SKM-1 treated with dmso at 0.1 percent for 144 hours (cell line): ENCODE measurements around the gene GUK1.
"Not testable (repeated sequence)": the region's sequence is repeated elsewhere in the genome, so short reads cannot be mapped to it uniquely, and the experiment has no call there.

Source experiments
- DNase-seq: peaks from one replicate; lab custom pipeline; 2025; ENCODE audit not compliant: unreplicated experiment; lab: John Stamatoyannopoulos, UW

GUK1 gene

DNA sequence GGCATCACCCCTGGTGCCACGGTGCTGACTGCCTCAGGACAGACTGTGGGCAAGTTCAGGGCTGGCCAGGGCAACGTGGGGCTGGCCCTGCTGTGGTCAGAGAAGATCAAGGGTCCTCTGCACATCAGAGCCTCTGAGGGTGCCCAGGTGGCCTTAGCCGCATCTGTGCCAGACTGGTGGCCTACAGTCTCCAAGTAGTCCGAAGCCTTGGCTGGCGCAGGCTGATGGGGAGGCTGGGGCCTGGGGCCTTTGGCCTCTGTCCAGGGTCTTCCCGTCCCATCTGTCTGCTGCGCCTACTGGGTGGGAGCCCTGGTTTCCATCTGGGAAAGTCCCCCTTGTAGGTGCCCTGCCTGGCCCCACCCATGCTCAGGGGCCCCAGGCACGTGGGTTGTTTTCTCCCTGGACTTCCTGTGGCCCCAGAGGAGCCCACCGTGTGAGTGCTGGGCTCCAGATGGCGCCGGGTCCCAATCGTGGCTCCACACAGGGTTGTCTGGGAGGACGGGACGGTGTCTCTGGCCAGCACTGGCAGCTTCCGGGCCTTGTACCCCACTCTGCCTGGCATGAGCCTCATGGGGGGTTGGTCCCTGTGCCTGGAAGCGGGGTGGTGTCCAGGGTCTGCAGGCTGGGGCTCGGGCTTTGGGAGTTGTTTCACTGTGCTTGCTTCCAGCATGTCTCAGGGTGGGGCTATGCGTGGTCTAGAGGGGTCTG, 35.4 kb downstream of the GUK1 start:
- DNase-seq, result no peak

GRCh38 chr1:228176024-228176395, 35.9 kb downstream of the GUK1 start:
- no peak for DNase-seq

DNA sequence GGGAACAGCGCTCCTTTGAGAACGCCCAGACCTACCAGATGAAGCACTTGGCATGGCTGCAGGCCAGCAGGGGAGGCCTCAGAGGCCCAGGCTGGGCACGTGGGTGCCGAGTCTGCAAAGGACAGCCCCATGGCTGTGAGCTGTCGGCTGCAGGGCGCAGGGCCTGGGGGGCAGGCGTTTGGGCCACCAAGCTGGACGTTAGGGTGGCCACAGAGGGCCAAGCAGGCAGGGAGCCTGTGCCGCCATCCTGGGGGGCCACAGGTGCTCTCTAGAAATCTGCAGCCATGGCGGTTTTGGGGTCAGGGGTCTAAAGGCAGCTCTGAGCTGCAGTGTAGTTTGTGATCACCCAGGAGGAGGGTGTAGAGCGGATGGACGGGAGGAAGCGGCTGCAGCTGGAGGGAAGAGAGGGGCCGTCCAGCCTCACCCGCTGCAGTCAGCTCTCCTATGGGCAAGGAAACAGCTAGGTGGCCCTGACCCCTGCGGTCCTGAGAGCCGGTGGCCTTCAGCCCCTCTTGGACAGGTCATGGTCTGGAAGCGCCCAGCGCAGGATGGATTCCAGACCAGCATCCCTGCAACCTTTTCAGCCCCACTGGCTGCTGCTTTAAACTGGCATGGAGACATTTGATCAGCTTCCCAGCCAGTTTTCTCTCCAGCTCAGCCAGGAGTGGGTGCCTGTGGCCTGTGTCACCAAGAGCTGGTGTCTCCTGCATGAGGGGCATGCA, 36.5 kb downstream of the GUK1 start:
- no peak for DNase-seq

DNA sequence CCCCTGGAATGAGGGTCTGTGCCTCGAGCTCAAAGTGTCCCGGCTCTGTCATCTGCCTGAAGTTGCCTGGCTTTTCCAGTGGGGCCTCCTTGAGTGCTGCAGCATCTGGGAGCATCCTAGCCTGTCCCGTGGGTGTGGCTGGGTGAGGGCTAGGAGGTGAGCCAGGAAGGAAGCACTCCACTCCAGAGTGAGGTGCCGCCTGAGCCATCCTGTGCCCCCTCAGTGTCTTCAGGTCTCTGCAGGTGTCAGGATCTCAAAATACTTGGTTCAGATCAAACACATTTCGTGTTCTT, 37.0 kb downstream of the GUK1 start:
- DNase-seq, result no peak

- no peak for DNase-seq
These were observed 37.9 kb downstream of the GUK1 start for GRCh38 chr1:228177721-228178710.

DNA sequence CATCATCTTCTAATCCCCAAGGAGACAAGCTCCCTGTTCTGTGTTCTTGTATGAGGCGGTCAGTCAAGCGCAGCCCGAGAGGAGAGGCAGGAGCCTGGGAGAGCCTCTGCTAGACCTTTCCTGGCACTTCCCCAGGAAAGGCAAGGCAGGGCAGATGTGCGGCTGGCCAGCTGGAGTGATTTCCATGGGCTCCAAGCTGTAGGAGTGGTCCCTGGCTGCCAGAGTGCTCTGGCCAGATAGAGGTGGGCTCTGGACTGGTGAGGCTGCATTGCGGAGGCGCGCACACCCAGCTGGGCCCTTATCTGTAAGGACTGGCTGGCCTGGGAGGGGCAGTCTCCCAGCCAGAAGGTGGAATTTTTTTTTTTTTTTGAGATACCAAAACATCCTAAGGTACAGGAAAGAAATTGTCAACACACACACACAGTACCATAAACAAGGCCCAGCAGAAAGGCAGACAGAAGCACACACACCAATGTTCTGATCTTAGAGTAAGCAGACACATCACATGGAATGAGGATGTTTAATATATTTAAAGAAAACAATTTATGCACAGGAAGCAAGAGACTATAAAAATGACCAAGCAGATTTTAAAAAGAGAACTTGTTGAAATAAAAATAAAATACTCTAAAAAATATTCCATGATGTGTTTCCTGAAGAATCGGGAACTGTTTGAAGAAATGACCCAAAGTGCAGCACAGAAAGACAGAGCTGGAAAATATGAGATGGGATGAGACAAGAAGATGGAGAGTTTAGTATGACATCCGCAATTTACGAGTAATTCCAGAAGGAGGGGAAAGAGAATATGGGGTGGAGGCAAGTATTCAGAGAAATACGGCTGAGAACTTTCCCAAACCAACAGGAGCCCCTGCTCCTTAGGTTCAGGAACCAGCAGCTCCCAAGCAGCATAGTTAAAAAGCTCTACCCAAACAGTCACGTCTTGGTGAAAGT, 38.9 kb downstream of the GUK1 start:
- DNase-seq, result no peak

- no peak for DNase-seq
These were observed 40.3 kb downstream of the GUK1 start for GRCh38 chr1:228180271-228180958.

GRCh38 chr1:228180959-228181644, 41.0 kb downstream of the GUK1 start:
- DNase-seq, result no peak

GRCh38 chr1:228181645-228182034, 41.6 kb downstream of the GUK1 start:
- DNase-seq, result no peak

DNA sequence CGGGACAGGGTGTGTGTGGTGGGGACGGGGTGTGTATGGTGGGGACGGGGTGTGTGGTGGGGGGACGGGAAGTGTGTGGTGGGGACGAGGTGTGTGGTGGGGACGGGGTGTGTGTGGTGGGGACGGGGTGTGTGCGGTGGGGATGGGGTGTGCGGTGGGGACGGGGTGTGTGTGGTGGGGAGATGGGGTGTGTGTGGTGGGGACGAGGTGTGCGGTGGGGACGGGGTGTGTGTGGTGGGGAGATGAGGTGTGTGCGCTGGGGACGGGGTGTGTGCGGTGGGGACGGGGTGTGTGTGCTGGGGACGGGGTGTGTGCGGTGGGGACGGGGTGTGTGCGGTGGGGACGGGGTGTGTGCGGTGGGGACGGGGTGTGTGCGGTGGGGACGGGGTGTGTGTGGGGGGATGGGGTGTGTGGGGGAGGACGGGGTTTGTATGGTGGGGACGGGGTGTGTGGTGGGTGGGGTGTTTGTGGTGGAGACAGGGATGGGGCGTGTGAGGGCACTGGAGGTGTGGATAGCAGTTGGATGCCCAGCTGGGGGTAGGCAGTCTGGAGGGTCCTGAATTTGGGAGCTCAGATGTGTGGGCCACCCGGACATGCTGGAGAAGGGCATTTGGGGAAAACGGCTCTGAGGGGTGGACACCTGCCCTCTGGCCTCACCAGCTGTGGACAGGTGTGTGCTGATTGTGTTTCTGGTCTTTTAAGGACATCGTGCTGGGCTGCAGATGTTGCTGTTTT, 42.4 kb downstream of the GUK1 start:
- DNase-seq, result no peak

DNA sequence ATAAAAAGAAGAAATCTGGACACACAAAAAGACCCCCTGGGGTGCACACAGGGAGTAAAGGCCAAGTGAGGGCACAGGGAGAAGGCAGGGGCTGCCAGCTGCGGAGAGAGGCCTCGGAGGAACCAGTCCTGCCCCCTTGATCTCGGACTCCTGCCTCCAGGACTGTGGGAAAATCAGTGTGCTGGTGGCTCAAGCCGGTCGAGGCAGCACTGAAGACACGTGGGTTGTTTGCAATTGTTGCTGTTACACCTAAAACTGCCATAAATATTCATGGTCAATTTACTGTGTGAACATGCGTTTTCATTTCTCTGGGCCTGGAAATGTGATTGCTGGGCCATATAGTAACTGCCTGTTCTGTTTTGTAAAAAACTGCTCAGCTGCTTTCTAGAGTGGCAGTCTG, 44.1 kb downstream of the GUK1 start:
- no peak for DNase-seq

GRCh38 chr1:228185641-228185965, 45.5 kb downstream of the GUK1 start:
- no peak for DNase-seq

- not testable (repeated sequence) for DNase-seq
These were observed 48.2 kb downstream of the GUK1 start for GRCh38 chr1:228188249-228188648.

DNA sequence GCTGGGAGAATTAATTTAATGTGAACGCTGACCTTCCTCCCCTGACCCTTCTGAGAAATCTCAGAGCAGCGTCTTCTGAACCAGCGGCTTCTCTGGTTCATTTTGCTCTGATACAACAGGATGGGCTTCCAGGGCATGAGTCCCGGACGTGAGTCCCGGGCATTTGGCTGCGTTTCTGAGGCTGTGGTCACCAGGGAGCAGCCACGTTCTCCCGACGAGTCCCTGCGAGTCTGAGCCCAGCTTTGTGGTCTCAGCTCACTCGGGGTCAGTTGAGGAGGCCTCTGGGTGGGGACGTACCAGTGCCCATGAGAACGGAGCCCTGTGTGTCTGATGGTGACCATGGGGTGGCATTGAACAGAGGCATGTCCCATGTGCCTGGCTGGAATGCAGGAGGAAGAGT, 50.1 kb downstream of the GUK1 start:
- no peak for DNase-seq

GRCh38 chr1:228190778-228191177, 50.7 kb downstream of the GUK1 start:
- no peak for DNase-seq

DNA sequence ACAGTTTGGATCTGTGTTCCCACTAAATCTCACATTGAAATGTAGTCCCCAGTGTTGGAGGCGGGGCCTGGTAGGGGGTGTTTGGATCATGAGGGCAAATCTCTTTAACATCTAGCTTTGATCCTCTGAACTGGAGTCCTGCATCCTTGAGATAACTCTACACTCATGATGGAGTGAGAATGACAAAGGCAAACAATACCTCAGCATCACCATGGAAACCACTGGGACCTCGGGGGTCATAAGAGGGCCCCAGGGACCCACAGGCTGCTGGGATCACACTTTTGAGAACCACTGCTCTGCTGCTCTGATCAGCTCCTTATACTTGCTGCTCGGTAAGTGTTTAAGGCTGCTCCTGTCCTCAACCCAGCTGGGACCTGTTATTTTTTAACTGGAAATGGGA, 54.4 kb downstream of the GUK1 start:
- DNase-seq, result no peak

GRCh38 chr1:228194921-228195812, 55.1 kb downstream of the GUK1 start:
- no peak for DNase-seq

- DNase-seq, result no peak
These were observed 57.6 kb downstream of the GUK1 start for GRCh38 chr1:228197555-228198147.
